ENCODE measurements around the gene SLC4A7.

SLC4A7 gene

GRCh38 chr3:27349832-27350231 is 134.4 kb downstream of the SLC4A7 start:
- ChIA-PET CTCF (interaction anchor here (1.1 to 2.4 kb wide), 4 partner anchors 8 to 332 kb away, joined by 4 to 13 read pairs (median 6); no protein-coding TSS in a partner anchor), POLR2A (no interaction called here)
- DNase-seq (ENCODE audit: extremely low spot score), result no peak
- no peak for TF ChIP-seq CTCF (IDR thresholded peaks at IDR 0.05; ENCODE audit: control extremely low read depth, extremely low read depth, low read depth, missing control alignments)

GRCh38 chr3:27345959-27346865 is 138.0 kb downstream of the SLC4A7 start:
- DNase-seq (ENCODE audit: extremely low spot score), result no peak
- no peak for TF ChIP-seq CTCF (IDR thresholded peaks at IDR 0.05; ENCODE audit: control extremely low read depth, extremely low read depth, low read depth, missing control alignments)
- CTCF ChIA-PET, result interaction anchor here (0.7 to 2.1 kb wide), 8 partner anchors 9 to 366 kb away, joined by 3 to 13 read pairs (median 4); no protein-coding TSS in a partner anchor
- POLR2A ChIA-PET, result no interaction called here

GRCh38 chr3:27345493-27345892 is 138.7 kb downstream of the SLC4A7 start:
- TF ChIP-seq CTCF (IDR thresholded peaks at IDR 0.05; ENCODE audit: control extremely low read depth, extremely low read depth, low read depth, missing control alignments), result no peak
- CTCF ChIA-PET, result interaction anchor here (0.7 to 2.1 kb wide), 7 partner anchors 9 to 367 kb away, joined by 3 to 13 read pairs (median 3); no protein-coding TSS in a partner anchor
- POLR2A ChIA-PET, result no interaction called here
- no peak for DNase-seq (ENCODE audit: extremely low spot score)

GRCh38 chr3:27345045-27345444 is 139.1 kb downstream of the SLC4A7 start:
- no peak for DNase-seq (ENCODE audit: extremely low spot score)
- POLR2A ChIA-PET, result no interaction called here
- CTCF ChIA-PET, result interaction anchor here (2.1 kb wide), 1 partner anchor 10 kb away, joined by 13 read pairs; no protein-coding TSS in a partner anchor
- no peak for TF ChIP-seq CTCF (IDR thresholded peaks at IDR 0.05; ENCODE audit: control extremely low read depth, extremely low read depth, low read depth, missing control alignments)

- DNase-seq (ENCODE audit: extremely low spot score), result no peak
- no peak for TF ChIP-seq CTCF (IDR thresholded peaks at IDR 0.05; ENCODE audit: control extremely low read depth, extremely low read depth, low read depth, missing control alignments)
- POLR2A ChIA-PET, result no interaction called here
- CTCF ChIA-PET, result interaction anchor here (1.1 to 2.1 kb wide), 2 partner anchors 11 to 22 kb away, joined by 3 to 13 read pairs; no protein-coding TSS in a partner anchor
Measured at GRCh38 chr3:27344192-27344591, 140.0 kb downstream of the SLC4A7 start.

GRCh38 chr3:27342267-27342666 is 141.9 kb downstream of the SLC4A7 start:
- ChIA-PET CTCF (no interaction called here), POLR2A (no interaction called here)
- no peak for TF ChIP-seq CTCF (IDR thresholded peaks at IDR 0.05; ENCODE audit: control extremely low read depth, extremely low read depth, low read depth, missing control alignments)
- DNase-seq (ENCODE audit: extremely low spot score), result no peak

Measured in GM10248 (cell line).